Measurements from ENCODE around the gene SOST.

SOST gene

GRCh38 chr17:43780135-43780534, 21.5 kb upstream of the SOST start, which contains the start of gene CFAP97D1 (continued):
- TF ChIP-seq ZNF785 (tag by site-specific recombination; IDR thresholded peaks at IDR 0.05) (no peak), ZNF157 (tag by site-specific recombination; IDR thresholded peaks at IDR 0.05) (no peak), ZNF175 (tag by site-specific recombination; IDR thresholded peaks at IDR 0.05) (no peak), ZNF341 (tag by site-specific recombination; IDR thresholded peaks at IDR 0.05; ENCODE audit: low read depth) (no peak), ZFP69B (tag by site-specific recombination; IDR thresholded peaks at IDR 0.05) (no peak), ZBTB1 (tag by site-specific recombination; IDR thresholded peaks at IDR 0.05) (no peak), GLIS2 (tag by site-specific recombination; IDR thresholded peaks at IDR 0.05) (no peak), SCRT1 (tag by site-specific recombination; IDR thresholded peaks at IDR 0.05; ENCODE audit: borderline replicate concordance) (no peak), ZNF629 (tag by site-specific recombination; IDR thresholded peaks at IDR 0.05) (no peak), ZSCAN4 (tag by site-specific recombination; IDR thresholded peaks at IDR 0.05) (no peak)

GRCh38 chr17:43779145-43780125, 20.8 kb upstream of the SOST start:
- ChIA-PET CTCF (interaction anchor here (0.6 to 2.5 kb wide), 6 partner anchors 13 to 99 kb away, joined by 3 to 15 read pairs (median 3); partner anchors contain the start of genes CD300LG and SOST), POLR2A (interaction anchor here (0.9 to 1.6 kb wide), 7 partner anchors 8 to 79 kb away, joined by 3 to 9 read pairs (median 5); partner anchors contain the start of gene CD300LG)
- Histone ChIP-seq H3K4me1 (ENCODE audit: control insufficient read depth, insufficient read depth, low read length) (no peaks in the 10 kb centered on the region), H3K4me3 (ENCODE audit: low read depth, low read length) (peak overlapping the region; percentile 85), H3K9me3 (ENCODE audit: control insufficient read depth, insufficient read depth, low read depth, low read length) (no peaks in the 10 kb centered on the region), H3K27ac (ENCODE audit: extremely low read depth, low read depth, low read length) (peak overlapping the region; percentile 93; the same call in 1 of the 2 replicates), H3K36me3 (ENCODE audit: control insufficient read depth in 2 of 2, insufficient read depth in 1 of 2, low read length in 2 of 2) (peaks cover 10 to 24% of the 10 kb centered on the region in 2 experiments; a peak in 2 of 3 replicates)
- TF ChIP-seq ZFP37 (tag by site-specific recombination; IDR thresholded peaks at IDR 0.05) (no peak), ZSCAN16 (tag by site-specific recombination; IDR thresholded peaks at IDR 0.05) (no peak), KLF9 (tag by site-specific recombination; IDR thresholded peaks at IDR 0.05; ENCODE audit: low read depth) (no peak), ZNF26 (tag by site-specific recombination; IDR thresholded peaks at IDR 0.05) (no peak), KLF16 (tag by site-specific recombination; IDR thresholded peaks at IDR 0.05) (no peak), ZNF704 (tag by site-specific recombination; IDR thresholded peaks at IDR 0.05) (no peak), ZNF280C (tag by site-specific recombination; IDR thresholded peaks at IDR 0.05) (no peak), ZNF513 (tag by site-specific recombination; IDR thresholded peaks at IDR 0.05) (no peak), ZBTB6 (tag by site-specific recombination; IDR thresholded peaks at IDR 0.05) (no peak), ZNF707 (tag by site-specific recombination; IDR thresholded peaks at IDR 0.05) (no peak), BCL6B (tag by site-specific recombination; IDR thresholded peaks at IDR 0.05) (no peak), ZNF621 (tag by site-specific recombination; IDR thresholded peaks at IDR 0.05) (no peak), ZNF416 (tag by site-specific recombination; IDR thresholded peaks at IDR 0.05) (no peak), MEIS1 (CRISPR knock-in tag; IDR thresholded peaks at IDR 0.05; ENCODE audit: borderline replicate concordance) (no peak), ZBTB48 (tag by site-specific recombination; IDR thresholded peaks at IDR 0.05) (peak; percentile 88)
